CD14-positive monocyte (primary cell): ENCODE results near the gene TUBGCP3. TPM values are rescaled to one million over a fixed set of nuclear protein-coding genes. Genes with fewer than 3 reads are reported as not detected.
"Not testable (repeated sequence)": the region's sequence is repeated elsewhere in the genome, so short reads cannot be mapped to it uniquely, and the experiment has no call there.

Experiments used
- DNase-seq, 3 donors: peaks; one replicate each; pipeline ENCODE4 v3.0.0-alpha.2; 2011 to 2022
- H2AFZ ChIP-seq: 2 replicates; pipeline ENCODE4 v1.6.0; 2012; ENCODE audit warnings: mild to moderate bottlenecking, low read depth, low read length, inconsistent platforms; ENCODE audit not compliant: insufficient read depth, poor library complexity, severe bottlenecking
- H3K27ac ChIP-seq, 2 donors: 1 replicate in 1 of 2; 2 replicates in 1 of 2; pipeline ENCODE4 v1.5.1; 2012 to 2013; ENCODE audit warnings: low read length in 2 of 2, control low read depth in 1 of 2, inconsistent platforms in 1 of 2, low read depth in 1 of 2, mild to moderate bottlenecking in 1 of 2
- H3K27me3 ChIP-seq, 2 donors: one replicate each; pipeline versions ENCODE4 v1.6.0 to v1.6.1; 2011 to 2013; ENCODE audit warnings: low read length in 2 of 2; ENCODE audit not compliant: control insufficient read depth in 2 of 2, insufficient read depth in 2 of 2
- H3K36me3 ChIP-seq, 2 donors: replicated peaks in 1 of 2; 1 replicate in 1 of 2; 2 replicates in 1 of 2; pipeline versions ENCODE4 v1.5.1 to v1.6.1; 2012 to 2013; ENCODE audit warnings: low read length in 2 of 2, control low read depth in 1 of 2, inconsistent platforms in 1 of 2, mild to moderate bottlenecking in 1 of 2; ENCODE audit not compliant: insufficient read depth in 2 of 2, control insufficient read depth in 1 of 2
- H3K4me1 ChIP-seq, 2 donors: 1 replicate in 1 of 2; 2 replicates in 1 of 2; pipeline versions ENCODE4 v1.5.1 to v1.6.1; 2012 to 2013; ENCODE audit warnings: low read length in 2 of 2, control low read depth in 1 of 2, inconsistent platforms in 1 of 2, mild to moderate bottlenecking in 1 of 2, moderate library complexity in 1 of 2; ENCODE audit not compliant: insufficient read depth in 2 of 2, control insufficient read depth in 1 of 2
- H3K4me2 ChIP-seq: replicated peaks from 2 replicates; pipeline ENCODE3; 2012; ENCODE audit warnings: low read length, moderate library complexity, mild to moderate bottlenecking; ENCODE audit not compliant: poor library complexity, severe bottlenecking; ENCODE audit errors: extremely low read depth
- H3K4me3 ChIP-seq, 3 experiments: fragments of 200-600 bp in 1 of 3; sonication (generic) in 1 of 3; replicated peaks in 1 of 3; 1 replicate in 2 of 3; 2 replicates in 1 of 3; pipeline ENCODE4 v1.5.1; 2011 to 2013; ENCODE audit warnings: low read length in 3 of 3, mild to moderate bottlenecking in 3 of 3, control low read depth in 2 of 3, low read depth in 2 of 3, inconsistent platforms in 1 of 3, moderate library complexity in 1 of 3
- H3K79me2 ChIP-seq: 2 replicates; pipeline ENCODE4 v1.6.0; 2012; ENCODE audit warnings: mild to moderate bottlenecking, control low read depth, inconsistent platforms, low read length, moderate library complexity; ENCODE audit not compliant: insufficient read depth
- H3K9ac ChIP-seq: 2 replicates; pipeline ENCODE4 v1.6.0; 2017; ENCODE audit warnings: low read length, mild to moderate bottlenecking; ENCODE audit not compliant: insufficient read depth, poor library complexity, severe bottlenecking
- H3K9me3 ChIP-seq, 2 donors: replicated peaks in 1 of 2; 1 replicate in 1 of 2; 2 replicates in 1 of 2; pipeline versions ENCODE4 v1.5.1 to v1.6.1; 2012 to 2013; ENCODE audit warnings: low read length in 2 of 2, control low read depth in 1 of 2; ENCODE audit not compliant: control insufficient read depth in 1 of 2, insufficient read depth in 1 of 2
- H4K20me1 ChIP-seq: 2 replicates; pipeline ENCODE4 v1.6.0; 2012; ENCODE audit warnings: mild to moderate bottlenecking, low read length, control low read depth, moderate library complexity; ENCODE audit not compliant: insufficient read depth
- H3K27ac Mint-ChIP-seq, 7 donors: one replicate each; pipeline ENCODE4 v1.8.0; 2020; ENCODE audit warnings: mild to moderate bottlenecking in 7 of 7, mixed read lengths in 7 of 7, moderate library complexity in 6 of 7, inconsistent platforms in 2 of 7
- H3K27me3 Mint-ChIP-seq, 3 donors: one replicate each; pipeline ENCODE4 v1.8.0; 2021 to 2022; ENCODE audit warnings: low read depth in 3 of 3, mild to moderate bottlenecking in 3 of 3, mixed read lengths in 3 of 3, moderate library complexity in 3 of 3, inconsistent platforms in 1 of 3
- H3K36me3 Mint-ChIP-seq, 2 donors: one replicate each; pipeline ENCODE4 v1.8.0; 2020; ENCODE audit warnings: mixed read lengths in 2 of 2, inconsistent platforms in 1 of 2, mild to moderate bottlenecking in 1 of 2
- H3K4me1 Mint-ChIP-seq: one replicate; pipeline ENCODE4 v1.8.0; 2020; ENCODE audit warnings: mild to moderate bottlenecking, mixed read lengths
- H3K4me3 Mint-ChIP-seq, 2 donors: one replicate each; pipeline ENCODE4 v1.8.0; 2020; ENCODE audit warnings: mild to moderate bottlenecking in 2 of 2, mixed read lengths in 2 of 2, moderate library complexity in 1 of 2
- H3K9me3 Mint-ChIP-seq, 7 donors: one replicate each; pipeline ENCODE4 v1.8.0; 2020 to 2022; ENCODE audit warnings: mixed read lengths in 7 of 7, mild to moderate bottlenecking in 6 of 7, moderate library complexity in 6 of 7, inconsistent platforms in 2 of 7
- WGBS: methylation state at CpG from one replicate; pipeline ENCODE4 v1.1.5; 2013; ENCODE audit warnings: missing lambda C conversion rate; ENCODE audit not compliant: insufficient coverage; 5-methylcytosine and 5-hydroxymethylcytosine counted together
- intact Hi-C, 2 donors: fragments of 100-400 bp; cut with micrococcal nuclease; formaldehyde crosslinking; loops; one replicate each; pipeline versions ENCODE4 v1.15.0 to v1.15.1; 2023
- polyA plus RNA-seq, 3 donors: library from polyadenylated mRNA; depleted of rRNA in 1 of 3; unstranded in 2 of 3; stranded (reverse) in 1 of 3; fragments of 300-500 nt in 2 of 3; fragments of >200 nt in 1 of 3; fragmentation: Illumina TruSeq in 2 of 3; gene quantifications; 1 replicate in 2 of 3; 2 replicates in 1 of 3; pipeline ENCODE4 v1.2.3, GENCODE V29; 2012 to 2021
- TF ChIP-seq, protein P1 (sequence below): fragments of 200-600 bp; IDR thresholded peaks from one replicate; pipeline ENCODE4 v1.8.0; 2022; ENCODE audit warnings: antibody characterized with exemption, mild to moderate bottlenecking

Gene TUBGCP3
- polyA plus RNA-seq, 3 donors = 25.4 to 47.1 (median 34.1) TPM

GRCh38 chr13:112487127-112487517, 100.8 kb downstream of the TUBGCP3 start:
- Histone ChIP-seq H2AFZ (no peak overlapping the region), H4K20me1 (no peaks in the 10 kb centered on the region), H3K4me1 (no peaks in the 10 kb centered on the region), H3K9me3 (no peaks in the 10 kb centered on the region), H3K36me3 (peaks cover 24 to 75% of the 10 kb centered on the region in 2 donors), H3K4me2 (no peak overlapping the region), H3K79me2 (no peaks in the 10 kb centered on the region), H3K9ac (no peak overlapping the region), H3K27me3 (no peaks in the 10 kb centered on the region), H3K27ac (no peak overlapping the region), H3K4me3 (no peak overlapping the region)
- peaks cover 7% of the 10 kb centered on the region for H3K4me1 Mint-ChIP-seq
- peaks cover 0 to 6% (median 0%) of the 10 kb centered on the region in 7 donors for H3K9me3 Mint-ChIP-seq
- H3K4me3 Mint-ChIP-seq = no peak overlapping the region
- no peak for DNase-seq
- H3K27me3 Mint-ChIP-seq = peaks cover 0 to 2% (median 1%) of the 10 kb centered on the region in 3 donors
- whole genome bisulfite sequencing = no CpG with 5 or more reads among the region's 8 CpGs
- intact Hi-C loops = no loop called here
- H3K27ac Mint-ChIP-seq = no peak overlapping the region
- TF ChIP-seq, protein P1, sequence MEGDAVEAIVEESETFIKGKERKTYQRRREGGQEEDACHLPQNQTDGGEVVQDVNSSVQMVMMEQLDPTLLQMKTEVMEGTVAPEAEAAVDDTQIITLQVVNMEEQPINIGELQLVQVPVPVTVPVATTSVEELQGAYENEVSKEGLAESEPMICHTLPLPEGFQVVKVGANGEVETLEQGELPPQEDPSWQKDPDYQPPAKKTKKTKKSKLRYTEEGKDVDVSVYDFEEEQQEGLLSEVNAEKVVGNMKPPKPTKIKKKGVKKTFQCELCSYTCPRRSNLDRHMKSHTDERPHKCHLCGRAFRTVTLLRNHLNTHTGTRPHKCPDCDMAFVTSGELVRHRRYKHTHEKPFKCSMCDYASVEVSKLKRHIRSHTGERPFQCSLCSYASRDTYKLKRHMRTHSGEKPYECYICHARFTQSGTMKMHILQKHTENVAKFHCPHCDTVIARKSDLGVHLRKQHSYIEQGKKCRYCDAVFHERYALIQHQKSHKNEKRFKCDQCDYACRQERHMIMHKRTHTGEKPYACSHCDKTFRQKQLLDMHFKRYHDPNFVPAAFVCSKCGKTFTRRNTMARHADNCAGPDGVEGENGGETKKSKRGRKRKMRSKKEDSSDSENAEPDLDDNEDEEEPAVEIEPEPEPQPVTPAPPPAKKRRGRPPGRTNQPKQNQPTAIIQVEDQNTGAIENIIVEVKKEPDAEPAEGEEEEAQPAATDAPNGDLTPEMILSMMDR = no peak
- peaks cover 63 to 70% of the 10 kb centered on the region in 2 donors for H3K36me3 Mint-ChIP-seq

GRCh38 chr13:112486386-112487126, 101.4 kb downstream of the TUBGCP3 start:
- Histone ChIP-seq H3K9ac (no peak overlapping the region), H3K4me3 (no peak overlapping the region), H4K20me1 (no peaks in the 10 kb centered on the region), H2AFZ (no peak overlapping the region), H3K9me3 (no peaks in the 10 kb centered on the region), H3K79me2 (no peaks in the 10 kb centered on the region), H3K36me3 (peaks cover 24 to 70% of the 10 kb centered on the region in 2 donors), H3K27me3 (no peaks in the 10 kb centered on the region), H3K4me2 (no peak overlapping the region), H3K4me1 (no peaks in the 10 kb centered on the region), H3K27ac (no peak overlapping the region)
- Mint-ChIP-seq H3K27ac (peak overlapping the region in 3 of 7 donors; percentile 30 to 70 (median 47)), H3K27me3 (peaks cover 0 to 2% (median 1%) of the 10 kb centered on the region in 3 donors), H3K36me3 (peaks cover 59 to 69% of the 10 kb centered on the region in 2 donors), H3K9me3 (peaks cover 0 to 6% (median 0%) of the 10 kb centered on the region in 7 donors), H3K4me3 (no peak overlapping the region), H3K4me1 (peaks cover 7% of the 10 kb centered on the region)
- no peak for DNase-seq
- WGBS = 95% methylated on average over 6 of the region's 11 CpGs
- TF ChIP-seq, protein P1 = no peak
- intact Hi-C loops = no loop called here

DNA sequence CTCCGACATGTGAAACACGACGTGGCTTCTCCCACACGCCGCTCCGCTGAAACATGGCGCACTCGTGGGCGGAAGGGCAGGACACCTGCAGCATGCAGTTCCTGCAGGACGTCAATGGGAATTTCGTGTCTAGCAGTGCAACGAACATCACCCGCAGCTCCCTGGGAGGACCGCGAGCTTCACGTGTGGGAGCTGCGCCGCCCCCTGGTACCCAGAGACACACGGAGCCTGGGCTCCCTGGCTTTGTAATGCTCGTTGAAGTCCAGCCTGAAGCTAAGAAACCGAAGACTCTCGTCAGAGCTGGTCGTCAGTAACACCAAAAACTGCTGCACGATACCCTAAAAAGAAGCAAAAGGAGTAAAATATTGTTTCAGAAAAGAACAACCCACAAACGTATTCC, 102.1 kb downstream of the TUBGCP3 start:
- H3K27ac Mint-ChIP-seq, H3K27me3 ChIP-seq, H3K4me2 ChIP-seq, H3K4me1 ChIP-seq, H3K27ac ChIP-seq, H3K27me3 Mint-ChIP-seq, H3K79me2 ChIP-seq, H3K4me3 ChIP-seq, H3K4me1 Mint-ChIP-seq, H3K4me3 Mint-ChIP-seq, H3K9me3 ChIP-seq, H4K20me1 ChIP-seq, DNase-seq, intact Hi-C loops, H3K9ac ChIP-seq, H3K9me3 Mint-ChIP-seq, H2AFZ ChIP-seq: not testable (repeated sequence)
- 93% methylated on average over 2 of the region's 25 CpGs for WGBS
- peaks cover 24 to 62% of the 10 kb centered on the region in 2 donors for H3K36me3 ChIP-seq
- H3K36me3 Mint-ChIP-seq = peaks cover 59 to 65% of the 10 kb centered on the region in 2 donors
